ENCODE measurements around the gene EPB41L2. TPM values are rescaled to one million over a fixed set of nuclear protein-coding genes. Genes with fewer than 3 reads are reported as not detected.

Gene EPB41L2
- total RNA-seq, 1 donor, result 47.4 TPM

GRCh38 chr6:131059486-131059885 lies 3.6 kb downstream of the EPB41L2 start:
- peaks cover 29% of the 10 kb centered on the region for H3K4me1 ChIP-seq (ENCODE audit: insufficient read depth, low read length)
- peak overlapping the region; percentile 86 for H3K27ac ChIP-seq (ENCODE audit: low read depth, low read length)
- peaks cover under 1% of the 10 kb centered on the region for H3K9me3 ChIP-seq (ENCODE audit: low read depth, low read length)
- H3K79me2 ChIP-seq (ENCODE audit: insufficient read depth, low read length), result peaks cover 56% of the 10 kb centered on the region
- H3K4me3 ChIP-seq (ENCODE audit: insufficient read depth, low read length), result peak overlapping the region; percentile 20
- no peaks in the 10 kb centered on the region for H3K27me3 ChIP-seq (ENCODE audit: insufficient read depth, low read length)
- H2AFZ ChIP-seq (ENCODE audit: low read length), result no peak overlapping the region
- DNase-seq (ENCODE audit: insufficient read length, low spot score, missing footprints), result peak; percentile 72
- peak overlapping the region; percentile 91 for H3K4me2 ChIP-seq (ENCODE audit: insufficient read depth, low read length)
- H4K20me1 ChIP-seq (ENCODE audit: insufficient read depth, low read length), result no peaks in the 10 kb centered on the region
- TF ChIP-seq CTCF (IDR thresholded peaks at IDR 0.05; ENCODE audit: extremely low read depth, low read depth, low read length), result peak; percentile 37
- peaks cover 6% of the 10 kb centered on the region for H3K36me3 ChIP-seq (ENCODE audit: insufficient read depth, low read length)

- no peaks in the 10 kb centered on the region for H3K27me3 ChIP-seq (ENCODE audit: insufficient read depth, low read length)
- H3K4me2 ChIP-seq (ENCODE audit: insufficient read depth, low read length), result no peak overlapping the region
- H3K4me3 ChIP-seq (ENCODE audit: insufficient read depth, low read length), result no peak overlapping the region
- peaks cover 6% of the 10 kb centered on the region for H3K36me3 ChIP-seq (ENCODE audit: insufficient read depth, low read length)
- peaks cover 67% of the 10 kb centered on the region for H3K79me2 ChIP-seq (ENCODE audit: insufficient read depth, low read length)
- DNase-seq (ENCODE audit: insufficient read length, low spot score, missing footprints), result peak; percentile 18
- no peak overlapping the region for H3K27ac ChIP-seq (ENCODE audit: low read depth, low read length)
- no peak overlapping the region for H2AFZ ChIP-seq (ENCODE audit: low read length)
- H3K4me1 ChIP-seq (ENCODE audit: insufficient read depth, low read length), result peaks cover 21% of the 10 kb centered on the region
- peaks cover 11% of the 10 kb centered on the region for H3K9me3 ChIP-seq (ENCODE audit: low read depth, low read length)
- H4K20me1 ChIP-seq (ENCODE audit: insufficient read depth, low read length), result no peaks in the 10 kb centered on the region
- no peak for TF ChIP-seq CTCF (IDR thresholded peaks at IDR 0.05; ENCODE audit: extremely low read depth, low read depth, low read length)
Measured at GRCh38 chr6:131058236-131058635, 4.8 kb downstream of the EPB41L2 start.

- H4K20me1 ChIP-seq (ENCODE audit: insufficient read depth, low read length), result no peaks in the 10 kb centered on the region
- H3K36me3 ChIP-seq (ENCODE audit: insufficient read depth, low read length), result peaks cover 6% of the 10 kb centered on the region
- no peak overlapping the region for H3K4me3 ChIP-seq (ENCODE audit: insufficient read depth, low read length)
- no peak overlapping the region for H3K27ac ChIP-seq (ENCODE audit: low read depth, low read length)
- DNase-seq (ENCODE audit: insufficient read length, low spot score, missing footprints), result no peak
- TF ChIP-seq CTCF (IDR thresholded peaks at IDR 0.05; ENCODE audit: extremely low read depth, low read depth, low read length), result no peak
- no peaks in the 10 kb centered on the region for H3K27me3 ChIP-seq (ENCODE audit: insufficient read depth, low read length)
- peaks cover 12% of the 10 kb centered on the region for H3K4me1 ChIP-seq (ENCODE audit: insufficient read depth, low read length)
- H3K79me2 ChIP-seq (ENCODE audit: insufficient read depth, low read length), result peaks cover 70% of the 10 kb centered on the region
- no peak overlapping the region for H2AFZ ChIP-seq (ENCODE audit: low read length)
- peaks cover 11% of the 10 kb centered on the region for H3K9me3 ChIP-seq (ENCODE audit: low read depth, low read length)
- no peak overlapping the region for H3K4me2 ChIP-seq (ENCODE audit: insufficient read depth, low read length)
Measured at GRCh38 chr6:131054392-131055250, 8.4 kb downstream of the EPB41L2 start.

- Histone ChIP-seq H3K4me3 (ENCODE audit: insufficient read depth, low read length) (no peak overlapping the region), H3K79me2 (ENCODE audit: insufficient read depth, low read length) (peaks cover 76% of the 10 kb centered on the region), H3K27me3 (ENCODE audit: insufficient read depth, low read length) (no peaks in the 10 kb centered on the region), H3K9me3 (ENCODE audit: low read depth, low read length) (peaks cover 11% of the 10 kb centered on the region), H3K36me3 (ENCODE audit: insufficient read depth, low read length) (peaks cover 6% of the 10 kb centered on the region), H3K4me1 (ENCODE audit: insufficient read depth, low read length) (peaks cover 19% of the 10 kb centered on the region), H3K4me2 (ENCODE audit: insufficient read depth, low read length) (no peak overlapping the region), H4K20me1 (ENCODE audit: insufficient read depth, low read length) (no peaks in the 10 kb centered on the region), H3K27ac (ENCODE audit: low read depth, low read length) (no peak overlapping the region), H2AFZ (ENCODE audit: low read length) (no peak overlapping the region)
- no peak for TF ChIP-seq CTCF (IDR thresholded peaks at IDR 0.05; ENCODE audit: extremely low read depth, low read depth, low read length)
- no peak for DNase-seq (ENCODE audit: insufficient read length, low spot score, missing footprints)
Measured at GRCh38 chr6:131053546-131054240, 9.4 kb downstream of the EPB41L2 start.

Measured in osteoblast (primary cell).